Effector memory CD8-positive, alpha-beta T cell (primary cell): Measurements from ENCODE around the gene SH3BP4.

Source experiments
- ATAC-seq: fragments of 150-1000 bp; cut with Tn5 transposase; replicated peaks from 2 replicates; pipeline ENCODE4 v1.10.0; 2021; ENCODE audit warnings: mild to moderate bottlenecking, moderate library complexity
- DNase-seq, 3 experiments: peaks; one replicate each; pipeline ENCODE4 v3.0.0; 2021
- H3K27ac Mint-ChIP-seq, 2 donors: one replicate each; pipeline ENCODE4 v1.8.0; 2022; ENCODE audit warnings: mild to moderate bottlenecking in 2 of 2, mixed read lengths in 2 of 2, moderate library complexity in 2 of 2
- H3K27me3 Mint-ChIP-seq, 2 donors: one replicate each; pipeline ENCODE4 v1.8.0; 2022; ENCODE audit warnings: mixed read lengths in 2 of 2
- H3K36me3 Mint-ChIP-seq: one replicate; pipeline ENCODE4 v1.8.0; 2022; ENCODE audit warnings: mild to moderate bottlenecking, moderate library complexity, mixed read lengths; ENCODE audit not compliant: insufficient read depth
- H3K4me1 Mint-ChIP-seq, 2 donors: one replicate each; pipeline ENCODE4 v1.8.0; 2022; ENCODE audit warnings: low read depth in 2 of 2, mixed read lengths in 2 of 2
- H3K4me3 Mint-ChIP-seq, 2 donors: one replicate each; pipeline ENCODE4 v1.8.0; 2022; ENCODE audit warnings: mild to moderate bottlenecking in 2 of 2, mixed read lengths in 2 of 2, moderate library complexity in 2 of 2
- H3K9me3 Mint-ChIP-seq, 2 donors: one replicate each; pipeline ENCODE4 v1.8.0; 2022; ENCODE audit warnings: mixed read lengths in 2 of 2

Gene SH3BP4

GRCh38 chr2:234986876-234987720, 35.3 kb downstream of the SH3BP4 start:
- H3K27me3 Mint-ChIP-seq: peaks cover 50 to 55% of the 10 kb centered on the region in 2 donors
- H3K9me3 Mint-ChIP-seq: no peaks in the 10 kb centered on the region
- H3K27ac Mint-ChIP-seq: no peak overlapping the region
- DNase-seq: no peak
- no peaks in the 10 kb centered on the region for H3K4me1 Mint-ChIP-seq
- ATAC-seq: no peak
- no peaks in the 10 kb centered on the region for H3K36me3 Mint-ChIP-seq
- H3K4me3 Mint-ChIP-seq: no peak overlapping the region

DNA sequence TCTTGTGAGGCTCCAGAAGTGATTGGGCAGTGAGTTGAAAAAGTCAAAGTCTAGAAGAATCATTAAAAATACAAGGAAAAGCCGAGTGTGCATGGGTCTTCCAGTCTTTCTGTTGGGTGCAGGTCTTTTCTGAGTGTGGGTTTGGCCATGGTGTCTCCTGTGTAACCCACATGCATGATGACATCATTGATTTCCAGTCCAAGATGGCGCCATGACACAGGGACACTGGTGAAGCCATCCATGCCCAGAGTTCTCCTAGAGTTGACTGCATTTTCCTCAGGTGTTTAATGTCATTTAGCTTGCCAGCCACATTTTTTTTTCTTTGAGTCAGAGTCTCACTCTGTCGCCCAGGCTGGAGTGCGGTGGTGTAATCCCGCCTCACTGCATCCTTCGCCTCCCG, 35.9 kb downstream of the SH3BP4 start:
- ATAC-seq (no peak), DNase-seq (no peak)
- Mint-ChIP-seq H3K36me3 (no peaks in the 10 kb centered on the region), H3K9me3 (no peaks in the 10 kb centered on the region), H3K4me3 (no peak overlapping the region), H3K27me3 (peaks cover 46 to 55% of the 10 kb centered on the region in 2 donors), H3K4me1 (no peaks in the 10 kb centered on the region), H3K27ac (no peak overlapping the region)

- ATAC-seq: no peak
- no peak overlapping the region for H3K27ac Mint-ChIP-seq
- H3K36me3 Mint-ChIP-seq: no peaks in the 10 kb centered on the region
- no peaks in the 10 kb centered on the region for H3K4me1 Mint-ChIP-seq
- H3K27me3 Mint-ChIP-seq: peaks cover 39 to 58% of the 10 kb centered on the region in 2 donors
- H3K9me3 Mint-ChIP-seq: no peaks in the 10 kb centered on the region
- no peak overlapping the region for H3K4me3 Mint-ChIP-seq
- DNase-seq: no peak
These were observed 36.7 kb downstream of the SH3BP4 start for GRCh38 chr2:234988491-234988890.

- DNase-seq (no peak), ATAC-seq (no peak)
- Mint-ChIP-seq H3K4me3 (no peak overlapping the region), H3K36me3 (peaks cover 2% of the 10 kb centered on the region), H3K4me1 (no peaks in the 10 kb centered on the region), H3K27me3 (peaks cover 36 to 65% of the 10 kb centered on the region in 2 donors), H3K27ac (no peak overlapping the region), H3K9me3 (no peaks in the 10 kb centered on the region)
These were observed 37.4 kb downstream of the SH3BP4 start for GRCh38 chr2:234989183-234989701.

GRCh38 chr2:234990300-234990699, 38.5 kb downstream of the SH3BP4 start:
- Mint-ChIP-seq H3K27ac (no peak overlapping the region), H3K9me3 (no peaks in the 10 kb centered on the region), H3K27me3 (peaks cover 40 to 76% of the 10 kb centered on the region in 2 donors), H3K36me3 (peaks cover 3% of the 10 kb centered on the region), H3K4me1 (no peaks in the 10 kb centered on the region), H3K4me3 (no peak overlapping the region)
- DNase-seq (no peak), ATAC-seq (no peak)

DNA sequence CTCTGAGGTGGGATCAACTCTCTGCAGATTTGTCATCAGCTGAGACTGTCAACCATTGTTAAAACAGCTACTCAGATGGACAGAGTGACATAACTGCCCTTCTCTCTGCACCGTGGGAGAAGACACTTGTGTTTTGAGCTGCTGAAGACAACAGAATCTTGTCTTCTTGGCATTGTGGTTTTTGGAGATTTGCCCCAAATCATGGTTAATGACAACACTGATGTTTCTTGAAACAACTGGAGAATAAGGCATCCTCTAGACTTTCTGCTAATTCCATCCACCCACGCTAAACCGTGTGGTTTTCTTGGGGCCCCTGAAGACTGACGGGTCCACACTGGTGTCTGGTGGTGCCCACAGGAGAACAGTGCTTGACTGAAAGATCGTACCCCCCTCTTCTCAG, 39.5 kb downstream of the SH3BP4 start:
- H3K4me3 Mint-ChIP-seq: no peak overlapping the region
- no peaks in the 10 kb centered on the region for H3K9me3 Mint-ChIP-seq
- DNase-seq: no peak
- H3K4me1 Mint-ChIP-seq: no peaks in the 10 kb centered on the region
- peaks cover 3% of the 10 kb centered on the region for H3K36me3 Mint-ChIP-seq
- no peak overlapping the region for H3K27ac Mint-ChIP-seq
- ATAC-seq: no peak
- H3K27me3 Mint-ChIP-seq: peaks cover 40 to 74% of the 10 kb centered on the region in 2 donors

DNA sequence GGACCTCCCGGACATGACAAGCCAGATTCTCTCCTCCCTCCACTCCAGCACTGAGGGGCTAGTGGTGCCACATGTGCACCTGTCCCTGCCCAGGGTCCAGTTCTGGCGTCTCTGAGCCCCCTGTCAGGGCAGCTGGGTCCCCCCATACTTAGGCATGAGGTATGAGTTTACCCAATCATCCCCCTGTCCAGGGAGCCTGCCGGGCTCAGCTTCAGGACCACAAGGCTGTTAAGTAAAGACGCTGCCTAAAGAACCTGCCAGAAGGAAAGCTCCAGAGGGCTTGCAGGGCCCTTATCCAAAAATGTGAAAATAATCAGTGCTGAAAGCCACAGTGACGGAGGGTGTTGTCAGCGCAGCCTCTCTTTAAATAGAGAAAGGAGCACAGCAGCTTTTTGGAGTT, 40.0 kb downstream of the SH3BP4 start:
- DNase-seq (no peak), ATAC-seq (no peak)
- H3K4me1 Mint-ChIP-seq: no peaks in the 10 kb centered on the region
- peaks cover 40 to 73% of the 10 kb centered on the region in 2 donors for H3K27me3 Mint-ChIP-seq
- H3K27ac Mint-ChIP-seq: no peak overlapping the region
- peaks cover 3% of the 10 kb centered on the region for H3K36me3 Mint-ChIP-seq
- no peak overlapping the region for H3K4me3 Mint-ChIP-seq
- no peaks in the 10 kb centered on the region for H3K9me3 Mint-ChIP-seq

- Mint-ChIP-seq H3K9me3 (no peaks in the 10 kb centered on the region), H3K36me3 (peaks cover 3% of the 10 kb centered on the region), H3K4me3 (no peak overlapping the region), H3K27me3 (peaks cover 37 to 73% of the 10 kb centered on the region in 2 donors), H3K27ac (no peak overlapping the region), H3K4me1 (no peaks in the 10 kb centered on the region)
- ATAC-seq (no peak), DNase-seq (no peak)
These were observed 40.4 kb downstream of the SH3BP4 start for GRCh38 chr2:234992196-234992595.

GRCh38 chr2:234992624-234993349, 41.0 kb downstream of the SH3BP4 start:
- no peaks in the 10 kb centered on the region for H3K4me1 Mint-ChIP-seq
- H3K9me3 Mint-ChIP-seq: no peaks in the 10 kb centered on the region
- DNase-seq: no peak
- peaks cover 32 to 73% of the 10 kb centered on the region in 2 donors for H3K27me3 Mint-ChIP-seq
- no peak overlapping the region for H3K27ac Mint-ChIP-seq
- no peak for ATAC-seq
- no peak overlapping the region for H3K4me3 Mint-ChIP-seq
- H3K36me3 Mint-ChIP-seq: peaks cover 3% of the 10 kb centered on the region

DNA sequence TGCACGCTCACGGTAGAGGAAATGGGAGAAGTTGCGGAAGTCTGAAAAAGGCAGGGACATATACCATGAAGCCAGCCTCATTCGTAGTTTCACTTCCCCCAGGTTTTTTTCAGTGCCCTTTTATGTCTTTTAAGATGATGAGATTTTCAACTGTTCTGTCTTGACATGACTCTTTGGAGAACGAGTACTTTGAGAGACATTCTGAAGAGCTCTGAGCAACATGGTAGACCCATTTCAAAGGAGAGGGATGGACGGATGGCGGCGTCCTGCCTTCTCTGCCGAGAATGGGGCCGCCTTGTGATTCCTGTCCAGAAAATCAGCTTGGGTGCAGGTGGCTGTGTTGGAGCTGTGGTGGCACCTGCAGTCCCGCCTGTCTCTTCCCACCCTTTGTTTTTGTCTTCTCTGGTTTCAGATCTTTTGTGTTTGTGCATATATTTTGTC, 41.7 kb downstream of the SH3BP4 start:
- H3K4me3 Mint-ChIP-seq: no peak overlapping the region
- peaks cover 3% of the 10 kb centered on the region for H3K36me3 Mint-ChIP-seq
- no peaks in the 10 kb centered on the region for H3K9me3 Mint-ChIP-seq
- no peak for ATAC-seq
- H3K27me3 Mint-ChIP-seq: peaks cover 30 to 68% of the 10 kb centered on the region in 2 donors
- DNase-seq: no peak
- no peaks in the 10 kb centered on the region for H3K4me1 Mint-ChIP-seq
- H3K27ac Mint-ChIP-seq: no peak overlapping the region

DNA sequence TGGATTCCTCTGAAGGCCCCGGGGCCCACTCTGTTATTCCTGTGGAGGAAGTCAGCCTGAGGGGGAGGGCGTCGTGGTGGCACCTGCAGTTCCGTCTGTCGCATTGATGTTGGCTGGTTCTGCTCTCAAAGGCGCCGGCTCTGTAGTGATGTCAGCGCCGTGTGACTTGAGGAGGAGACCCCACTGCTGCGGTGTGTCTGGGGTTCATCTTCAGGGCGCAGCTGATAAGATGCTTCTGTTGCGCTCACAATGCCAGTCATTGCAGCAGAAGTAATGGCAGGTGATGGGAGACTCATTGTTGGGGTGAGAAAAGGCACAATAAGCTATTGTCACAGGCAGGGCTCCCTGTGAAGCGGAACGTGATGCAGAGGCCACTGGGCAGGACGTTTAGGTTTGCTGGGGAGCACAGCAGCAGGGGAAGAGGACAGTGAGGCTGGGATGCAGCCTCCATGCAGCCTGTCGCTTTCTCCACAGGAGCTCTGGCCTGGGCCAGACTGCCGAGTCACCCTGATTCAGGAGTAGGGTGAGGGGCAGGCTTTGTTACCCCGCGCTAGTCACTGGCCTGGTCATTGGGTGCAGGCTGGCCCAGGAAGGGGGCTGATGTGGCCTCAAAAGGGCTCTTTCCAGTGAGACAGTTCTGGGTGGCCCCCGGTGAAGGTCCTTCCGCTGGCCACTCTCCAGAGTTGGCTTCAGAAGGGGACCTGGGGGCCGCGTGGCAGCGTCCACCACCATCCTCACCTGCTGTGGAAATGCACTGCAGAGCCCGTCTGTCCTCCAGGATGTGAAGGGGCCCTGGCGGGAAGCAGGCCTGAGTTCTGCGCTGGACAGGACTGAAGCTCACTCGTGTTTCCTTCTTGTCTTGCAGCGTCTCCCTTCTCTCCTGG, 42.9 kb downstream of the SH3BP4 start:
- Mint-ChIP-seq H3K4me1 (no peaks in the 10 kb centered on the region), H3K4me3 (no peak overlapping the region), H3K27me3 (peaks cover 20 to 57% of the 10 kb centered on the region in 2 donors), H3K36me3 (peaks cover 3% of the 10 kb centered on the region), H3K9me3 (no peaks in the 10 kb centered on the region), H3K27ac (no peak overlapping the region)
- DNase-seq (no peak), ATAC-seq (no peak)

DNA sequence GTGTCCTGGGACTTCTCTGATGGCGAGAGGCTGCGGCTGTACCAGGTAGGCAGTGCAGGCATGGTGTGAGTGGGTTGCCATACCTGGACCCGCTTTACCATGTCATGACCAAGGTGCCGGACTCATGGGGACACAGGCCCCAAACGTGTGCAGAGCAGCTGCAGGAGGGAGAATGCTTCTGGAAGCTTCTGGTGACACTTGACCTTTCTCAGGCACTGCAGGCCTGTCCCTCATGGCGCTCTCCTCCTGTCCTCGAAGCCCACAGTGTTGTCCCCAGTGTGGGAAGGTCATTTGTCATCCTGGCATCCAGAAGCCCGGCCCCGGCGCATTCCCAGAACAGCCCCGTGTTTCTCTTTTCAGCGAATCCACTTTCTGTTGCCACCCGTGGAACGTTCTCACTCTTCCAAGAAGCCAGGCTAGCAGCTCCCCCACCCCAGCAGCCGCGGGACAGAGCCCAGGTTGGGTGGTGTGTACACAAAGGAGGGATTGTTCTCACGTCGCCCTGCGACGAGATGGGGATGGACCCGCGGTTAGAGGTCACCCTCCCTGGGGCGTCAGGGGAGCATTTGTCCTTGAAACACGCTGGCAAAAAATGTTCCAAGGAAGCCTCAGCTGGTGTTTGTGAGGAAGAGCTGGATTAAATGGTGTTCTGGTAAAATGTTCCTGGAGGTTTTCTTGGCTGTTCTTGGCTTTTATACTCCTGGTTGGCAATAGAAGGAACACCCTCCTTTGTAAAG, 43.7 kb downstream of the SH3BP4 start:
- Mint-ChIP-seq H3K27ac (no peak overlapping the region), H3K9me3 (no peaks in the 10 kb centered on the region), H3K4me3 (no peak overlapping the region), H3K36me3 (peaks cover 3% of the 10 kb centered on the region), H3K27me3 (peaks cover 20 to 49% of the 10 kb centered on the region in 2 donors), H3K4me1 (no peaks in the 10 kb centered on the region)
- ATAC-seq: no peak
- DNase-seq: no peak
